HG03066 (cell line): ENCODE measurements around the gene PTPRK.
A peak's percentile ranks its signal among the peaks of the same experiment; 100 is the strongest.

Source experiments
- ATAC-seq: cut with Tn5 transposase; IDR thresholded peaks from one replicate; pipeline ENCODE4 v1.9.1; 2021; ENCODE audit warnings: low read depth; ENCODE audit not compliant: unreplicated experiment

PTPRK gene

DNA sequence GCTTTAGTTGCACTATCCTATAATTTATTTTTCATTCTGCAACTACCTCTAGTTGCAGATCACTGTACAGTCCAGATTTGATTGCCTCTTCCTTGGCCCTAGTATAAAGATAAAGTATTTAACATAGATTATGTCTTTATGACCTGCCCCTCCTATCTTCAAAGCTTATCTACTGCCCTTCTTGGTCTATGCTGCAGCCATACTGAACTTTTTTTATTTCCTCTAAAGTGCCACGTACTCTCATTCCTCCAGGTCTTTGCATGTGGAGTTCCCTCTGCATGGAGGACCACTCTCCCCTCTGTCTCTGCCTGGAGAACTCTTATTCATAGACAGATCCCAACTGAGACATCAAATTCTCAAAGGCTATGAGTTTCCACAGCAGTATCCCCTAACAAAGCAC, 168.0 kb downstream of the PTPRK start:
- ATAC-seq, result no peak

DNA sequence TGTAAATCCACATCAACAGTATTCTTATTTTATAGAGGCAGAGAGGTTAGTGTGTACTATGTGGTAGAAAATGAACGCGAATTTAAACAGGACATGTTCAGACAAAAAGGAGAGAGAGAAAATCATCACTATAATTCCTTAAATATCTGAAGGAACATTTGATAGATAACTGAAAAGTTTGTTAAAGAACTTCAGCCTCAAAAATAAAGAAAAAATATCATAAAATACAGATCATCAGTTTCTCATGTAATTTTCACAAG, 169.2 kb downstream of the PTPRK start:
- ATAC-seq, result no peak

DNA sequence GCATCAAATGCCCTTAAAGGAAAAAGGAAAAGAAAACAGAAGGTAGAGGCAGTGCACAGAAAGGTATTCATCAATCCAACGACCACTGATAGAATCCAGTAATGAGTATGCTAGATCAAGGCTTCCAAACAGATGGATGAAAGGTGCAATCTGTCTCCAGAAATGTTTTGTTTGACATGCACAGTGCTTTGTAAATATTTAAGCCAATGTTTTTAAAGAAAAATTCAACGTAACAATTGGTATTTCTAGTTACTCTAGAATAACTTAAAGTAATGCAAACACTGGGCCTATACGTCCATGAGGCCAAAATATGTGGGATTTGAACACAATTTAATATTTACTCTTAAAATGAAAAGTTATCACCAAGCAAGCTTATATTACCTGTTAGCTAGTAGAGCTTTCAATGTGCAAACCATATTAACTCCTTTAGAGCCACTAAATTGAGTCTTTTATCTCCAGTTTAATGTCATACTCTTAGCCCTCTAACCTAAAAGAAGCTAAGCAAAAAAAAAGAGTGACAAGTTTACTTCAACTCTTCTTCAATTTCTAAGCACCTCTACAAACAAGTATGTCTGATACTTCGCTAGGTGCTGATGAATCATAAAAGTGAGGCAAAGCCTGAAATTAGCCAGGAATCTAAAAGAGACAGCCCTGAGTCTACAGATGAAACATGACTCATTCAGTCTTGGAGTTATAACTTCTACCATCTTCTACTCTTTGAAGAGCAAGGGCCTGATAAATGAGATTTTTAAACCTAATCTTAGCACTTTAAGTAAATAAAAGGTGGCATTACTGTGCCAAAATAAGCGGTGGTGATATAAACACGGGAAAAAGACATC, 169.8 kb downstream of the PTPRK start:
- no peak for ATAC-seq

DNA sequence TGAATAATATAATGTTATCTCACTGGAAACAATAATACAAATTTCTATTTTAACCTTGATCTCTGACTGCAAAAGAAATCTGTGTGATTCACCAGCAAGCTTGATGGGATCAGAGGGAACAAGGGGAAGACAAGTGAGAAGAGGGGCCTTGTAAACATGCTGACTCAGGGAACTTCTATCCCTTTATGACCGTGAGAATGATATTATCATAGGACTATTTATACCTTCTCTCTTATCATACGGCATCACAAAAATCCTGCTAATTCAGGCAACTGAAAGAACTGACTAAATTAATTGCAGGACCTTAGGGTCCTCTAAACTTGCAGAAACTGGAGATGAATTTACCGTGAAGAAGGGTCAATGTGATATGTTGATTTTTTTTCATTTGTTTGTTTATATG, 173.3 kb downstream of the PTPRK start:
- no peak for ATAC-seq

DNA sequence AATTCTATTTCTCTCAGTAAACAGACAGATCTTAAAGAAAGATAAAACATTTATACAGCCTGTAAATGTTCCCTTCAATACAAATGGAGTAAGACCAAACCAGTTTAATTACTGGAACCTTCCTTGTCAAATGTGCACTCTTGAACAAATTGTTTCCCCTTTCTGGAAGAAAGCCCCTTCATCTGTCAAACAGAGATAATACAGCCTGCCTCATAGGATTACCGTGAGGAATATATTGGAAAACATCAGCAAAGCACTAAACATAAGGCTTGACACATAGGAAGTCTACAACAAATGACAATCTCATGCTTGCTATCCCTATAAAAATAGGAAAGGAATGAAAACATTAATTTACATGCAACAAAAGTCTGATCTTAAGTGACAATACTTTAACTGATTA, 173.8 kb downstream of the PTPRK start:
- ATAC-seq, result no peak

DNA sequence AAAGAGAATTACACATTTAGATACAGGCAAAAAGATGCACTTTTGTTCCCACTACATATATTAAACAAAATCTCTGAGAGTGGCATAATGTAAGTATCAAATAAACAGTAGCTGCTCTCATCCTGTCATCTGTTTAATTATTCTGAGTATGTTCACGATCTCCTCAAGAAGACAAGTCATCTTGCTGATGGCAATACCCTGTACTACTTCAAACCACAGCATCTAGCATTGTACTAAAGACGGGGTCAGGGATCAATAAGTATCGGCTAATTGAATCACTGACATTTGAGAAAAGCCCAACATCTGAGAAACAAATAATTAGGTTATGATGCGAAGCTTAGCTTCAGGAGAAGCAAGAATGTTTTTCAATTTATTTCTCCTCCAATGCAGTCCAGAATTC, 175.1 kb downstream of the PTPRK start:
- no peak for ATAC-seq

DNA sequence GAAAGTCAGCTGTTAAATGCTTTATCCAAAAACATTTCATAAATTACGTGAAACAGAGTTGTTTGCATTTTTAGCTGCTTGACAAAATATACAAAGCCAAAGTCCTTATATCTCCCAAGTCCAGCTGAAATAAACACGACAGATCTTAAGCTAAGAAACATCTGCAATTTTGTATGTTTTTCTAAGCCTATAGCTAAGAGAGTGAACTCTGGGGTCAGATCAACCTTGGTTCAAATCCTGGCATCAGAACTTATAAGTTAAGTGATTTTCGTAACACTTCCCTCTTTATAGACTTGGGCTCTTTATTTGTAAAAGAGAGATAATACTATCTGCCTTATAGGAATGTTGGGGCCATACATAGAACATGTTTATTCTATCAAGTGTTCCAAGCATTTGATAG, 176.7 kb downstream of the PTPRK start:
- ATAC-seq, result no peak

DNA sequence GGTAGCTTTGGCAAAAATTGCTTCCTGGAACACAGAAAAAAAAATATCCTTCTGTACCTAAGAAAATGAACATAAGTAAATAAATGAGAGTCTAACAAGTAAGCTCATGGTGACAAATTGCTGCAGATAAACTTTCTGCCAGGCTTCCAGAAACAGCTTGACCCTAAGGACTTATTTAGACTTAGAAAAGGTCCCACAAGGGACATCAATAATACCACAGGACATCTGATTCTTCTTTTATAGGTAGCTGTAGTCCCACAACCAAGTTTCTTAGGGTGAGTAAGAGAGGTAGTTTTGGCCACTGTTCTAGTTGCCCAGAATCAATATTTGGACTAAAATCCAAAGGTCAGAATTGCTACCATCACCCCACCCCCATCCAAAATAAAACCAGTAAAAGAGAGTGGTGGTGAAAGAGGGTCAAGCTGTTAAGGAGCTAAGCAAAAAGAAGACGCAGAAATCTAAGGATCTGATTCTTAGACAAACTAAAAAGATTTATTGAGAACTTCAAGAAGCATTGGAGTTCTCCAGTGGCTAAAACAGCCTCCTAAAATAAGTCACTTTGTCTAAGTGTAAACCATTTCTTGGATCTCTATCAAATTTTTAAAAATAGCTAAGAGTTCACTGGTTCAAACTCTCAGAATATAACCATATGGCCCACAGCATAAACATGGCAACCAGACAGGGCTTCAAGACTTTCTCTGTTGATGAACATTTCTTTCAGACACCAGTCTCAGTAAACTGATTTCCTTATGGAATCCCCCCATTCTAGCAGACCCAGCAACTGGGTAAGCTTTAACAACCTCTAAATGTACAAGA, 180.6 kb downstream of the PTPRK start:
- ATAC-seq, result no peak

DNA sequence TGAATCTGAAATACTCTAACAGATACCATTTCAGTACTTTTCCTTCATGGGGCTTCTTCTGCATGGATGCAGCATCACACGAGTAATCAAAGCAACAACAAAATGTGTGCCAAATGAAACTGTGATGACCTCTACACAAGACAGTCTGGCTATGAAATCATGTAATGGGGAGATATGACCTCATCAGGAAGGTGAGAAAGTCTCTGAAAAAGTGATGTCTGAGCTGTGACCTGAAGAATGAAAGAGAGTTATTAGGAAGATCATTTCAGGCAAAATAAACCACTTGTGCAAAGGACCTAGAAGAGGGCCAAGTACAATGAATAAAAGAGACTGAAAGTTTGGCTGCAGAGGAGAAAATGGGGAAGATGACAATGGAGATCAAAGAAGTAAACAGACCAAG, 182.8 kb downstream of the PTPRK start:
- ATAC-seq, result no peak

DNA sequence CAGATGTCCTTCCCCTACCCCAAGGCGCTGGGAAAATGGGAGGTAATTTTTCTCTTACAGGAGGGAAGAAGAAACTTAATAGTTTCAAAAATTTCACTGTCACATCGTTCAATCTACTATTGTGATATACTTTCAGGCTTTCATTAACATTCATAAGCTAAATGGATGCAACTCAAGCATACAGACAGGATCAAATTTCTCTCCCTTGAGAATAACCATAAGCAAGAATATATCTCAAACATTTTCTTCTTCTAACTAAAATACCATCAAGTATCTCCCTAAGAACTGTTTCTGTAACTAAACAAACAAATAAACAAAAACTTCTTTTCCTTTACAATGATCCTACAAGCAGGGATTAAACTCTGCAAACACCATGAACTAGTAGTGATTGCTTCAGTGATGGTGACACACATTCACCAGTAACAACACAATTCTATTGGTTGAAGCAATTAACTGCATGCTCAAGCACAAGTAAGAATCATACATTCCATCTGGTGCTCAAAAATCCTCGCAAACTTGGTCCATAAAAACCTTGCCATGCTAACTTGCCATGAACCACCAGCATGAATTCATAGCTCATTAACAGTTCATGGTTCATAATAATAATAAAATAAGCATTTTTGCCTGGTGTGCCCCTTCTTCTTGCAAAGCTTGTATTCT, 183.8 kb downstream of the PTPRK start:
- ATAC-seq, result no peak

DNA sequence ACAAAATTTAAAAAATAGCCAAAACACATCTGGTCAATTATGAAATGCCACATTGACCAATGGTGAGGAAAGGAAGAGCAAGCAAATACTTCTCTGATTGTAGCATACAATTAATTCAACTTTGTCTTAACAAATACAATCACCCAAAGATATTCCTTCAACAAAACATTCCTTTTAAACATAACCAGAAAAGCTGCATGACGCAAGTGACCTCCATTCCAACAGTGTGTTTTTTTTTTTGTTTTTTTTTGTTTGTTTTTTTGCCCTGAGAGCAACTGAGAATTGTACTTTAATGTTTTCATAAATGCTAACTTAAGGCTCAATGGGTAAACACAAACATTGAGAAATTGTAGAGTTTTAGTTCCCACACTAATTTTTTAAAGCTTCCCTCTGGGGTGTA, 184.4 kb downstream of the PTPRK start:
- ATAC-seq, result no peak

DNA sequence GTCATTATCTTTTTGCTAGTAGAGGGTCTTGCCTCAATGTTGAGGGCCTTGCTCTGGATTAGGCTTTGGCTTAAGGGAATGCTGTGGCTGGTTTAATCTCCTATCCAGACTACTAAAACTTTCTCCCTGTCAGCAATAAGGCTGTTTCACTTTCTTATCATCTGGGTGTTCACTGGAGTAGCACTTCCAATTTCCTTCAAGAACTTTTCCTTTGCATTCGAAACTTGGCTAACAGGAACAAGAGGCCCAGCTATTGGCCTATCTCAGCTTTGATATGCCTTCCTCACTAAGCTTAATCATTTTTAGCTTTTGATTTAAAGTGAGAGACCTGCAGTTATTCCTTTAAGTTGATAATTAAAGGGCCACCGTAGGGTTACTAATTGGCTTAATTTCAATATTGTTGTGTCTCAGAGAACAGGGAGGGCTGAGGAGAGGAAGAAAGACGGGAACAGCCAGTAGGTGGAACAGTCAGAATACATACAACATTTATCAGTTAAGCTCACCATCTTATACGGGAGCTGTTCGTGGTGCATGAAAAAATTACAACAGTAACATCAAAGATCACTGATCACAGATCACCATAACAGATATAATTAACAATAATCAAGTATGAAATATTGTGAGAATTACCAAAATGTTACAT, 186.7 kb downstream of the PTPRK start:
- no peak for ATAC-seq

DNA sequence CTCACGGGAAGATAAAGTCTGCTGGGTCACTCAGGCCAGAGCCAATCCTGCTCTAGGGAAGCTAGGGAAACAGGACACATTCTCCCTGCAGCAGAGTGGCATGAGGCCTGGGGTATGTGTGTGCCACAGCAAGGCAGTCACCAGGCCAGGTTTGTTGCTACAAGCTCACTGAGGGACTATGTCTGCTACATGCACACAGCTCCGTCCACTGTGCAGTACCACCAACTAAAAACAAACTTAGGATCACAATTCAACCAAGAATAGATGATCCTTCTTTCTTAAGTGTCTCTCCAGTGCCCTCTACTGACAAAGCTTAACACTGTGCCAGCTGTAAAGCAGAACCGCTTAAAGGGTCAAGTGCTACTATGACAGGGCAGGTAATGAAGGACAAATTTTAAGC, 192.5 kb downstream of the PTPRK start:
- peak; percentile 86 for ATAC-seq

DNA sequence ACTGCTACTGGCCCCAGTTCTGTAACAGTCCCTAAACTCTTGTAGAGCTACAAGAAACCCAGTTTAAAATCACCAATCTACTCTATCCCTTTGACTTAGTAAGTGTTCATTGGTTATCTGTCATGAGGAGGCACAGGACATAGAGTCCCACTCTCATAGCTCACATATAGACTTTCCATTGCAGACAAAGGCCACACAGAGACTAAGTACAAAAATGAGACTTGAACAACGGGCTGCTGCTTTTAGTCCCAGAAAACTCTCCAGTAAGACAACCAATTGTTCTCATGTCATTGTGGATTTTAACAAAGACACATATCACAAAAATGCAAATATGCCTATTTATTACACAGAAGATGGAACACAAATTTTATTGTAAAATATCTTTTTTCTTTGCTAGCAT, 197.4 kb downstream of the PTPRK start:
- ATAC-seq, result no peak

DNA sequence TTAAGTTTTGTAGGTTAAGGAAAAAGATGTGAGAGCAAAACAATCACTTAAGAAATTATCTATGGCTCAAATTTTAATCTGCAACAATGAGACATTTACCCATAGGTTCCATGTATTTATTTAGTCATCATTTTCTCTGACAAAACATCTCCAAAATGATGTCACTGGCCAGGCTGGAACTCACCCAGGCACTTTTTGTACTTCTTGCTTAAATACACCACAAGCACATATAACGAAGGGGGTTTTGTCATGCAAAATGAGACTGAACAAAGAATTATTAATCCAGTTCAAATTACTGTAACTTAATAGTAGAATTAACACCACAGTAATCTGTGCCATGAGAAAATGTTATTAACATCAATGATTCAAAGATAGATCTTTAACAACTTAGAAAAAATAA, 200.5 kb downstream of the PTPRK start:
- ATAC-seq, result no peak

DNA sequence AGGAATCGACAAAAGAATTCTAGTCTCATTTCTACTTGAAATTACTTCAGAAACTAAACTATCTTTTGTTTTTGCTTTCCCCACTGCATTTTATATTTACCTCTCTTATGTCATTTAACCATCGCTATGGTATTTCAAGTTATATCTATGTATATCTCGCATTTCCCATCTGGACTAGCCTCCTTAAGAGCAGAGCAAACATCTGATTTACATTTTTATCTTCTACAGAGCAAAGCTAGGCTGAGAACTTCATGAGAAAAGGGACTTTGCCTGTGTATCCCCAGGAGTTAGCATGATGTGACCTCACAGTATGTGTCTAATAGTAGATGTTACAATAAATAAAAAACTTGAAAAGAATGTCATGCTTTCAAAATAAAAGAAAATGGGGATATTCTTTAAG, 201.2 kb downstream of the PTPRK start:
- ATAC-seq, result no peak

DNA sequence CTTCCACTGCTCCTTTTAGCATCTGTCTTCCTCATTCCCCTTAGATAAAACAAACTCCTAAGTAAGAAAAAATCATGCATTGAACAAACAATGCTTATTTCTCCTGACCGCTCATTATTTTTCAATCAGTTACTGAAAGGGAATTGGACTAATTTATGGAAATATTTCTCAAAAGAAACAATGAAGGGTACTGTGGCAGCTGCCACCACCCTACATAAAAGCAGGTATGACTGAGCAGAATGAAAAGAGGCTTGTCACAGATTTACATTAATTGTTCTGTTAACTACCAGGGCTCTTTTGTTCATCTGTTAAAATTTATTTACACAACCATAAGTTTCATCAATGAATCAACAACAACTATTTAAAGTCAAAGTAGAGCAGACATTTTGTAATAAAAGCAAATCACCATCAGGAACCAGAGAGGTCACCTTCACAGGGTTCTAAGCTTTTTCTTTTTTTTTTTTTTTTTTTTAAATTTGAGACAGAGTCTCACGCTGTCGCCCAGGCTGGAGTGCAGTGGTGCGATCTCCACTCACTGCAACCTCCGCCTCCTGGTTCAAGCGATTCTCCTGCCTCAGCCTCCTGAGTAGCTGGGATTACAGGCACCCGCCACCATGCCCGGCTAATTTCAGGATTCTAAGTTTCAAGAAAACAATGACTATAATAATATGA, 204.0 kb downstream of the PTPRK start:
- no peak for ATAC-seq

DNA sequence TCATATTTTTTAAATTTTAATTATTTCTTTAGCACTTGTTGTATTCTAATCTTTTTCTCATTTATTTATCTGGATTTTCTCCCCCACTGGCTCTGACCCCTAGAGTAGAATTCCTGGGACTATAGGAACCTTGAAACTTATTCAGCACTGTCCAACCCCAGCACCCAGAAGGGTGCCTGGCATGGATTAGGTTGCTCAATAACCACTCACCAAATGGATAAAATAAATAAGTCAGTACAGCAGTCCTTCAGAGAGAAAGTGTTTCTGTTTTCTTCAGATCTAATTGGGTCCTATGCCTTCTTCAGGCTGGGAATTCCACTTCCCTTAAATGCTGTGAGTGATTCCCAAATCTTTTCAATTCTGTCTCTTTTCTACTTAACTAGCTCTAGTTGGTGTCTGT, 206.2 kb downstream of the PTPRK start:
- no peak for ATAC-seq

DNA sequence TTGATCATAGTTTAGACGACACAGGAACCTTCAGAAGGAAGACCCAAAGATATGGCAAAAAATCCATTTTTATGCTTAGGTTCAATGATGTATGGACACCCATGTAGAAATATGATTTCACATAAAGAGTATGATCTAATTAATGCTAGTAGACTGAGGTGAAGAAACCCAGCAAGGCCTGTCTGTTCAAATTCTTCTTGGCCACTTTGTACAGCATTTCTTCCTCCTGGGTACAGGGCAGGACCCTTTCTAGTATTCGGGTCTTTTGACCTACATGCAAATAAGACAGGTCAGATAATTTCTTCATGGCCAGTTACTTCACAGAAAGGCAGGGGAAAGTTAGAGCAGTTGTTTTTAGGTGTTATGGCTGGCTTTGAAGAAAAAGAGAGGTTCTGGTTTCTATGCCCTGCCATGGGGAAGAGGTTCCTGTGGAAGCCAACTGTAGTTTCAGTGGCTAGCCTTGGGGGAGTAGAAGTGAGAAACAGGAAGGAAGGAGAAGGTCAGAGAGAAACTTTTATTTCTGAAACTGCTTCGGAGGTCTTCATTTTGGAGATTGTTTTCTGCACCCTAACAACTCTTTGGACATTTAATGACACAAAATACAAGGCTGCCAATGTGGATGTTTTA, 208.3 kb downstream of the PTPRK start:
- ATAC-seq, result peak; percentile 43

DNA sequence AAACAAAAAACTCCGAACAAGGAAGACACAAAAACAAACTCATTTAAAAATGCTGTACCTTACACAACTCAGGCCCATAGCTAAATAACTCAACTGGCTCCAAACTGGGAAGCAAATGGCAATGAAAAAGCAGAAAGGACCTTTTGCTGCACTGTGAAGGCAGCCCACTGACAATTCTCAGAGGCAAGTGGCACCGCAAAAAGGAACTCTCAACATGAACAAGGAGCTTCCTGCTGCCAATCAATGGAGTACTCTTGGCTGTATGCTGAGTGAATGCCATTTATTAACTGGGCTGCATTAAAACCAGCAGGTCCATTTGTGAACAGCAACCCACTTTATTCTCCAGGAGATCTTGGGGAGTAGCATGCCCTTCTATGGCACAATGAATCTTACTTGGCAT, 209.9 kb downstream of the PTPRK start:
- no peak for ATAC-seq
